Measurements from ENCODE around the gene ALDH1A3. TPM values are rescaled to one million over a fixed set of nuclear protein-coding genes. Genes with fewer than 3 reads are reported as not detected.

Gene ALDH1A3
- total RNA-seq, 4 donors from 2014 or later = 7.1 to 17.9 (median 8.5) TPM

DNA sequence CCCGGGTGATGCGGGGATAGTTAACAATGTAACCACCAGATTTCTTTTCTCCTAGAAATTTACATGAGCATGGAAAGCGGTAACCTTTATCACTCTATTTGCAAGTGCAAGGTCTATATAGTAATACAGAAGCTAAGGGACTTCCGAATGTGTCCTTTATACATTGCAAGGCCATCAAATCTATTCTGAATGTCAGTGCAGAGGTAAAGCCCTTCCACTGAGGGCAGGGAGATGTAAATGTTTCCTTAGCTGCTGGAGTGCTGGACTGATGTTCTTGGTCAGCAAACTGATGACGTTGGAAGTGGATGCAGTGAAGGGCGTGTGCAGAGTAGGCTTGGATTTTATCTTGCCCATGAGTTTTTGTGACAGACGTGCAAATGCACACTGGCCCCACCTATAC lies 6.2 kb downstream of the ALDH1A3 start:
- TF ChIP-seq, protein P1, sequence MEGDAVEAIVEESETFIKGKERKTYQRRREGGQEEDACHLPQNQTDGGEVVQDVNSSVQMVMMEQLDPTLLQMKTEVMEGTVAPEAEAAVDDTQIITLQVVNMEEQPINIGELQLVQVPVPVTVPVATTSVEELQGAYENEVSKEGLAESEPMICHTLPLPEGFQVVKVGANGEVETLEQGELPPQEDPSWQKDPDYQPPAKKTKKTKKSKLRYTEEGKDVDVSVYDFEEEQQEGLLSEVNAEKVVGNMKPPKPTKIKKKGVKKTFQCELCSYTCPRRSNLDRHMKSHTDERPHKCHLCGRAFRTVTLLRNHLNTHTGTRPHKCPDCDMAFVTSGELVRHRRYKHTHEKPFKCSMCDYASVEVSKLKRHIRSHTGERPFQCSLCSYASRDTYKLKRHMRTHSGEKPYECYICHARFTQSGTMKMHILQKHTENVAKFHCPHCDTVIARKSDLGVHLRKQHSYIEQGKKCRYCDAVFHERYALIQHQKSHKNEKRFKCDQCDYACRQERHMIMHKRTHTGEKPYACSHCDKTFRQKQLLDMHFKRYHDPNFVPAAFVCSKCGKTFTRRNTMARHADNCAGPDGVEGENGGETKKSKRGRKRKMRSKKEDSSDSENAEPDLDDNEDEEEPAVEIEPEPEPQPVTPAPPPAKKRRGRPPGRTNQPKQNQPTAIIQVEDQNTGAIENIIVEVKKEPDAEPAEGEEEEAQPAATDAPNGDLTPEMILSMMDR (IDR thresholded peaks at IDR 0.05) = no peak
- no peak for TF ChIP-seq POLR2A (IDR thresholded peaks at IDR 0.05)
- Histone ChIP-seq H3K36me3 (no peaks in the 10 kb centered on the region), H3K27me3 (no peaks in the 10 kb centered on the region), H3K27ac (no peak overlapping the region), H3K4me3 (replicated peaks in 1 of 3) (no peak overlapping the region), H3K9me3 (no peaks in the 10 kb centered on the region), H3K4me1 (peaks cover 13 to 15% of the 10 kb centered on the region in 2 donors)
- no peak for DNase-seq
- intact Hi-C loops (cut with DNase I) = no loop called here
- 87% methylated on average over 7 of the region's 7 CpGs for WGBS, 2 donors

DNA sequence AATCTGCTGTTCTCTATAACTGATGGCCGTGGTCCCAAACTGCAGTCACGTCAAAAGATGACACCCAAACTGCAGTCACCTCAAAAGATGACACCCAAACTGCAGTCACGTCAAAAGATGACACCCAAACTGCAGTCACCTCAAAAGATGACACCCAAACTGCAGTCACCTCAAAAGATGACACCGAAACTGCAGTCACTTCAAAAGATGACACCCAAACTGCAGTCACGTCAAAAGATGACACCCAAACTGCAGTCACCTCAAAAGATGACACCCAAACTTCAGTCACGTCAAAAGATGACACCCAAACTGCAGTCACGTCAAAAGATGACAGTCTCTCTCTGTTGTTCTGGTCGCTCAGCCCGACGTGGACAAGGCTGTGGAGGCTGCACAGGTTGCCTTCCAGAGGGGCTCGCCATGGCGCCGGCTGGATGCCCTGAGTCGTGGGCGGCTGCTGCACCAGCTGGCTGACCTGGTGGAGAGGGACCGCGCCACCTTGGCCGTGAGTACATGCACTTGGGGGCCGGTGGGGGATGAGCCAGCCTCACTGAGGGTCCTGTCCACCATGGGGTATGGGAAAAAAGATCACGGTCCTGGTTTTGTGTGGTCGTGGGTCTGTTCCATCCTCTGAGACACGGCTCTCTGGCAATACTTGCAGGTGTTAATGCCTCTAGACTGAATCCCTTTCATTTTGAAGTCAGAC lies 7.7 kb downstream of the ALDH1A3 start:
- H3K36me3 ChIP-seq = no peaks in the 10 kb centered on the region
- no peaks in the 10 kb centered on the region for H3K27me3 ChIP-seq
- H3K9me3 ChIP-seq = no peaks in the 10 kb centered on the region
- no peak for DNase-seq
- H3K27ac ChIP-seq = no peak overlapping the region
- WGBS, 2 donors = 90 to 93% methylated on average over 20 to 22 of the region's 22 CpGs
- H3K4me1 ChIP-seq = peaks cover 13 to 15% of the 10 kb centered on the region in 2 donors
- TF ChIP-seq, protein P1 (IDR thresholded peaks at IDR 0.05) = no peak
- no peak for TF ChIP-seq POLR2A (IDR thresholded peaks at IDR 0.05)
- intact Hi-C loops (cut with DNase I) = no loop called here
- H3K4me3 ChIP-seq (replicated peaks in 1 of 3) = no peak overlapping the region

DNA sequence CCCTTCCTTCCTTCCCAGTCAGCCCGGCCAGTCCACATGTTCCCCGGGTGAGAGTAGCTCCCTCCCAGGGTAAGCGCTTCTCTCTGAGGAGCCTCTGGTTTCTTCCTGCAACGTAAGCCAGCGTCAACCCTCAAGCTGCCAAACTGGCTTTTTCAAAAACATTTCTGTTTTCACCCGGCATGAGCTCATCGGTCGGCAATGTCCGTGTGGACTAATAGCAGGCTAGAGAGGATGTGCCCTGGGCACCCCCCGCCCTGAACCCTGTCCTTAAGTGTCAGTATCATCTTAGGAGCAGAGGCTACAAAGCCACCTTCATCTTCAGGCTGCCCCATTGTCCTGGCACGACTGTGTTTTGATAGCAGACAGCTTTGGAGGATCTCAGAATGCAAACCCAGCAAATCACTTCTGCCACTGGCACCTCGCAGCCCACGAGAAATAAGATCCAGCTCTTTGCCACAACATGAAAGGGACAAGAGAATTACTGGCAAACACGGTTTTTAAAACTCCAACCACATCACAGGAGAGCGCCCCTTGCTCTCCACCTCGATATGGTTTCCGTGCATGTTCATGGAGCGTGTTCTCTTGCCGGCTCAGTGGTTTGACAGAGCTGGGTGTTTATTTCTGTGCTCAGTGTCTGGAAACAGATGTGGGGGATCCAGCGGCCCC lies 9.9 kb downstream of the ALDH1A3 start:
- H3K4me1 ChIP-seq = peaks cover 13 to 23% of the 10 kb centered on the region in 2 donors

DNA sequence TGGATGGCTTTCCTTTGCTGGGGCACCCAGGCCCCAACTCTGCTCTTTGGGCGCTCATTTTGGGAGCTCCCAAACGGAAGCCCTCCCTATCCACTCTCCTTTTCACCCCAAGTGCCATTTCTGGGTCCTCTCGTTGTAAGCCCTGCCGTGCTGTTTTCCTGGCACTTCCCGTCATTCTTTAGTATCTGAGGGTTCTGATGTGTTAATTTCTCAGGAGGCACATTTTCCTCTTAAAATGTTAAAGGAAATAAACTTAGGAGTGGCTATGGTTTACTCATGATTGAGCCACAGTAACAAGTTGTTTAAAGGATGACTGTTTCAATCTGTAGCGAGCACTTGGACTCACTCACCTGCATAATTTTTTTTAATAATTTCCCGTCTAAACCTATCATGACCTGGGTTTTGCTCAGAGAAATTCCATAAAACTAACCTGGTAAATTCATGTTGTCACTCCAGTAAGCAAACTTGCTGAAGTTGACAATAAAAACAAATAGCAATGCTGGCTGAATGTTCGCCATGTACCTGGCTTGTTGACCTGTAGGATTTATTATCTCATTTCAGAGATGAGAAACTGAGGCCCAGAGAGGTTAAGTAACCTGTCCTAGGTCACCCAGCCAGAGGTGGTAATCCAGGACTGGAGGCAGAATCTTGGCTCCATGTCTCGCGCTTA lies 10.6 kb downstream of the ALDH1A3 start:
- 65 to 66% methylated on average over 10 of the region's 10 CpGs for WGBS, 2 donors
- TF ChIP-seq, protein P1 (IDR thresholded peaks at IDR 0.05) = no peak
- no peak for TF ChIP-seq POLR2A (IDR thresholded peaks at IDR 0.05)
- no peak for DNase-seq
- Histone ChIP-seq H3K36me3 (no peaks in the 10 kb centered on the region), H3K4me3 (replicated peaks in 1 of 3) (no peak overlapping the region), H3K27me3 (no peaks in the 10 kb centered on the region), H3K9me3 (no peaks in the 10 kb centered on the region), H3K27ac (no peak overlapping the region), H3K4me1 (peaks cover 13 to 23% of the 10 kb centered on the region in 2 donors)
- intact Hi-C loops (cut with DNase I) = no loop called here

More for the DNA sequence above, 9.9 kb downstream of the ALDH1A3 start:
- H3K36me3 ChIP-seq = no peaks in the 10 kb centered on the region
- peak; percentile 65 to 73 for DNase-seq
- H3K4me3 ChIP-seq (replicated peaks in 1 of 3) = no peak overlapping the region
- 18 to 20% methylated on average over 19 to 20 of the region's 20 CpGs for WGBS, 2 donors
- peak in 1 of 2 donors; percentile 18 for TF ChIP-seq POLR2A (IDR thresholded peaks at IDR 0.05)
- TF ChIP-seq, protein P1 (IDR thresholded peaks at IDR 0.05) = no peak
- H3K27ac ChIP-seq = no peak overlapping the region
- H3K9me3 ChIP-seq = no peaks in the 10 kb centered on the region
- H3K27me3 ChIP-seq = no peaks in the 10 kb centered on the region
- intact Hi-C loops (cut with DNase I) = no loop called here

Data from thyroid gland (tissue), 4 donors.